SJSA1 (cell line): ENCODE results near the gene ZNF33B. TPM values are rescaled to one million over a fixed set of nuclear protein-coding genes. Genes with fewer than 3 reads are reported as not detected.

Experiments used
- total RNA-seq: library from RNA; depleted of rRNA; stranded (reverse); fragments of >200 nt; shearing (Covaris generic); gene quantifications from 2 replicates; pipeline ENCODE4 v1.2.3, GENCODE V29; 2014; rRNA removed

ZNF33B gene
- total RNA-seq, 1 experiment from 2014 or later = 6.8 TPM

Other genes with a start within 250 kb of the ZNF33B start
- 30.1 and 35.6 TPM in 2 replicates for gene BMS1, start 144.2 kb upstream of the ZNF33B start, total RNA-seq